ENCODE results near the gene WDPCP. TPM values are rescaled to one million over a fixed set of nuclear protein-coding genes. Genes with fewer than 3 reads are reported as not detected.

Gene WDPCP
- total RNA-seq, 1 donor from 2014 or later, result 30.7 TPM

- no peaks in the 10 kb centered on the region for H3K9me3 Mint-ChIP-seq
- no peaks in the 10 kb centered on the region for H3K27me3 Mint-ChIP-seq (ENCODE audit: low read depth)
- peak overlapping the region; percentile 47 for H3K27ac Mint-ChIP-seq
- H3K36me3 Mint-ChIP-seq, result peaks cover 20% of the 10 kb centered on the region
- TF ChIP-seq CTCF (IDR thresholded peaks at IDR 0.05; ENCODE audit: unreplicated experiment), result no peak
- DNase-seq (ENCODE audit: low spot score in 2 of 2, unreplicated experiment in 2 of 2), result no peak
- peaks cover 13% of the 10 kb centered on the region for H3K4me1 Mint-ChIP-seq
- no peak overlapping the region for H3K4me3 Mint-ChIP-seq
These were observed 8.2 kb upstream of the WDPCP start for GRCh38 chr2:63596401-63596883.

- Mint-ChIP-seq H3K4me3 (no peak overlapping the region), H3K9me3 (no peaks in the 10 kb centered on the region), H3K27ac (no peak overlapping the region), H3K36me3 (peaks cover 13% of the 10 kb centered on the region), H3K27me3 (ENCODE audit: low read depth) (no peaks in the 10 kb centered on the region), H3K4me1 (peaks cover 20% of the 10 kb centered on the region)
- TF ChIP-seq CTCF (IDR thresholded peaks at IDR 0.05; ENCODE audit: unreplicated experiment), result no peak
- no peak for DNase-seq (ENCODE audit: low spot score in 2 of 2, unreplicated experiment in 2 of 2)
These were observed 6.4 kb upstream of the WDPCP start for GRCh38 chr2:63594660-63595059.

GRCh38 chr2:63591566-63592175, 3.4 kb upstream of the WDPCP start:
- TF ChIP-seq CTCF (IDR thresholded peaks at IDR 0.05; ENCODE audit: unreplicated experiment), result no peak
- Mint-ChIP-seq H3K4me3 (no peak overlapping the region), H3K27me3 (ENCODE audit: low read depth) (no peaks in the 10 kb centered on the region), H3K4me1 (peaks cover 37% of the 10 kb centered on the region), H3K9me3 (no peaks in the 10 kb centered on the region), H3K36me3 (peaks cover 7% of the 10 kb centered on the region), H3K27ac (peak overlapping the region; percentile 76)
- no peak for DNase-seq (ENCODE audit: low spot score in 2 of 2, unreplicated experiment in 2 of 2)

GRCh38 chr2:63590626-63591408, 2.5 kb upstream of the WDPCP start:
- DNase-seq (ENCODE audit: low spot score in 2 of 2, unreplicated experiment in 2 of 2), result no peak
- peaks cover 42% of the 10 kb centered on the region for H3K4me1 Mint-ChIP-seq
- no peak for TF ChIP-seq CTCF (IDR thresholded peaks at IDR 0.05; ENCODE audit: unreplicated experiment)

GRCh38 chr2:63589148-63589958, 1.1 kb upstream of the WDPCP start:
- no peak for TF ChIP-seq CTCF (IDR thresholded peaks at IDR 0.05; ENCODE audit: unreplicated experiment)
- Mint-ChIP-seq H3K27ac (peak overlapping the region; percentile 97), H3K9me3 (no peaks in the 10 kb centered on the region), H3K27me3 (ENCODE audit: low read depth) (no peaks in the 10 kb centered on the region), H3K4me1 (peaks cover 42% of the 10 kb centered on the region), H3K36me3 (peaks cover 2% of the 10 kb centered on the region), H3K4me3 (peak overlapping the region; percentile 95)
- DNase-seq (ENCODE audit: low spot score in 2 of 2, unreplicated experiment in 2 of 2), result no peak

More at GRCh38 chr2:63590626-63591408, 2.5 kb upstream of the WDPCP start:
- H3K9me3 Mint-ChIP-seq, result no peaks in the 10 kb centered on the region
- H3K27ac Mint-ChIP-seq, result peak overlapping the region; percentile 76
- H3K27me3 Mint-ChIP-seq (ENCODE audit: low read depth), result no peaks in the 10 kb centered on the region
- H3K4me3 Mint-ChIP-seq, result peak overlapping the region; percentile 95
- H3K36me3 Mint-ChIP-seq, result peaks cover 2% of the 10 kb centered on the region

Measured in mesothelial cell of epicardium (in vitro differentiated cells).